Dedifferentiated amniotic fluid mesenchymal stem cell (primary cell): ENCODE results near the gene SOX18.
"Not testable (repeated sequence)": the region's sequence is repeated elsewhere in the genome, so short reads cannot be mapped to it uniquely, and the experiment has no call there.

Experiments
- DNase-seq: peaks from one replicate; pipeline ENCODE4 v3.0.0-alpha.2; 2016; ENCODE audit errors: extremely low spot score

SOX18 gene

GRCh38 chr20:64023361-64024140, 25.9 kb downstream of the SOX18 start:
- DNase-seq: no peak

- no peak for DNase-seq
Measured at GRCh38 chr20:64022671-64023360, 26.6 kb downstream of the SOX18 start.

- no peak for DNase-seq
Measured at GRCh38 chr20:64021124-64021975, 28.1 kb downstream of the SOX18 start.

- DNase-seq: no peak
Measured at GRCh38 chr20:64015635-64016034, 33.8 kb downstream of the SOX18 start.

GRCh38 chr20:64012385-64013154, 36.9 kb downstream of the SOX18 start:
- DNase-seq: not testable (repeated sequence)

GRCh38 chr20:64011366-64011779, 38.1 kb downstream of the SOX18 start:
- no peak for DNase-seq

GRCh38 chr20:64010711-64011237, 38.7 kb downstream of the SOX18 start:
- DNase-seq: no peak

- no peak for DNase-seq
Measured at GRCh38 chr20:64009811-64010387, 39.5 kb downstream of the SOX18 start.

- DNase-seq: no peak
Measured at GRCh38 chr20:64006902-64007301, 42.5 kb downstream of the SOX18 start.

- no peak for DNase-seq
Measured at GRCh38 chr20:64006490-64006889, 42.9 kb downstream of the SOX18 start.

GRCh38 chr20:64005394-64005793, 44.0 kb downstream of the SOX18 start:
- DNase-seq: no peak

- no peak for DNase-seq
Measured at GRCh38 chr20:64003960-64004725, 45.3 kb downstream of the SOX18 start.

- no peak for DNase-seq
Measured at GRCh38 chr20:64001607-64002011, 47.8 kb downstream of the SOX18 start.

- DNase-seq: no peak
Measured at GRCh38 chr20:64000906-64001305, 48.5 kb downstream of the SOX18 start.
